Nephron progenitor cell (in vitro differentiated cells): ENCODE data around the gene HHIP.

Source experiments
- DNase-seq: peaks from one replicate; pipeline ENCODE4 v3.0.0; 2021
- H3K27ac Mint-ChIP-seq: 2 replicates; pipeline ENCODE4 v1.8.0; 2021; ENCODE audit warnings: mild to moderate bottlenecking, moderate library complexity, mixed read lengths
- H3K27me3 Mint-ChIP-seq: 2 replicates; pipeline ENCODE4 v1.8.0; 2021; ENCODE audit warnings: mild to moderate bottlenecking, low read depth, mixed read lengths; ENCODE audit not compliant: poor library complexity
- H3K36me3 Mint-ChIP-seq: 2 replicates; pipeline ENCODE4 v1.8.0; 2021; ENCODE audit warnings: low read depth, mixed read lengths
- H3K4me1 Mint-ChIP-seq: 2 replicates; pipeline ENCODE4 v1.8.0; 2021; ENCODE audit warnings: mixed read lengths
- H3K4me3 Mint-ChIP-seq: 2 replicates; pipeline ENCODE4 v1.8.0; 2021; ENCODE audit warnings: mild to moderate bottlenecking, moderate library complexity, mixed read lengths
- H3K9me3 Mint-ChIP-seq: 2 replicates; pipeline ENCODE4 v1.8.0; 2021; ENCODE audit warnings: mild to moderate bottlenecking, moderate library complexity, mixed read lengths
- TF ChIP-seq, protein P1 (sequence below): fragments of 200-600 bp; sonication (generic); IDR thresholded peaks from 2 replicates; pipeline ENCODE4 v1.5.0; 2021; ENCODE audit warnings: antibody characterized with exemption

Gene HHIP

DNA sequence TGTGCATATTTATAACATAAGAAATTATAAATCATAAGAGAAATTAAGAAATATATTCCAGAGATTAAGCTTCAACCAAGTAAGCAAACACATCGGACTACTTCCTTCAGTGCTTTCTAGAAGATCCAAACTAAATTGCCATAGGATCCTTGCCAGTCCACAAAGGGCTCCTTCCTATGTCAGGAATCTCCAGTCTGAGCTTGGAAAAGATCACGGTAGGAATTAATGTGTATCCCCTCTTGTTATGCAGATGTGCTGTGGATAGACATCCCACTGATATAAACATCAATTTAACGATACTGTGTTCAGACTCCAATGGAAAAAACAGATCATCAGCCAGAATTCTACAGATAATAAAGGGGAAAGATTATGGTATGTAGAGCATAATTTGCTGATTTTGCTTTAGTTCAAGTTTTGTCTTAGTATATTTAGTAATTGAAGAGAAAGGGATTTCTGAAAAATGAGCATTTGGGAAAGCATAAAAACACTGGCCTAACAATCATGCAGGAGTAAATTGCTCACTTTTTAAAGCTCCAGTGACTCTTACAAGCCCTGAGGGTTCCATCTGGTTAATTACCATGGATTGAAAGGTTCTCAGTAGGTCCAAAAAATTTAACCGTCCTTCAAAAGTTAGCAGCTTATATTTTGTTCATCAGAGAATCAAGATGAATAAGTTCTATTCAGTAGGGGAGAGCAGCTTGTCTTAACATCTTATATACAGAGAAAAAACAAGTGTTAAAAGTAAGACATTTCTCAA, 65.9 kb downstream of the HHIP start:
- Mint-ChIP-seq H3K36me3 (no peaks in the 10 kb centered on the region), H3K27me3 (no peaks in the 10 kb centered on the region), H3K9me3 (no peaks in the 10 kb centered on the region), H3K4me1 (peaks cover 9% of the 10 kb centered on the region), H3K27ac (no peak overlapping the region), H3K4me3 (no peak overlapping the region)
- DNase-seq = no peak
- TF ChIP-seq, protein P1, sequence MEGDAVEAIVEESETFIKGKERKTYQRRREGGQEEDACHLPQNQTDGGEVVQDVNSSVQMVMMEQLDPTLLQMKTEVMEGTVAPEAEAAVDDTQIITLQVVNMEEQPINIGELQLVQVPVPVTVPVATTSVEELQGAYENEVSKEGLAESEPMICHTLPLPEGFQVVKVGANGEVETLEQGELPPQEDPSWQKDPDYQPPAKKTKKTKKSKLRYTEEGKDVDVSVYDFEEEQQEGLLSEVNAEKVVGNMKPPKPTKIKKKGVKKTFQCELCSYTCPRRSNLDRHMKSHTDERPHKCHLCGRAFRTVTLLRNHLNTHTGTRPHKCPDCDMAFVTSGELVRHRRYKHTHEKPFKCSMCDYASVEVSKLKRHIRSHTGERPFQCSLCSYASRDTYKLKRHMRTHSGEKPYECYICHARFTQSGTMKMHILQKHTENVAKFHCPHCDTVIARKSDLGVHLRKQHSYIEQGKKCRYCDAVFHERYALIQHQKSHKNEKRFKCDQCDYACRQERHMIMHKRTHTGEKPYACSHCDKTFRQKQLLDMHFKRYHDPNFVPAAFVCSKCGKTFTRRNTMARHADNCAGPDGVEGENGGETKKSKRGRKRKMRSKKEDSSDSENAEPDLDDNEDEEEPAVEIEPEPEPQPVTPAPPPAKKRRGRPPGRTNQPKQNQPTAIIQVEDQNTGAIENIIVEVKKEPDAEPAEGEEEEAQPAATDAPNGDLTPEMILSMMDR = no peak

DNA sequence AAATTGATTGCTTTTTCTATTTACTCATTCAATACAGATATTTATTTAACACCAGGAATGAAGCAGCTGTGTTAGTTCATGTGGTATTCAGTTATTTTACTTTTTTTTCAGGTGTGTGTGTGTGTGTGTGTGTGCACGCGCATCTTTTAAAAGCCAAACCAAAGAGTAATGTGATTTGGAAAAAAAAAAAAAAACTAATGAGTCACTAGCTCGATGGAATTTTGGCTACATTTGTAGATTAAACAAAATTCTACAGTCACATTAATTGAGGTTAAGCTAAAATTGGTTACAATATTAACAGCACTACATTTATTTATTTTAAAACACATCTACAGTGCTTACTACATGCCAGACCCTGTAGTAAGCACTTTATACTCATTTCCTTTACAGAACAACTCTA, 66.8 kb downstream of the HHIP start:
- H3K27ac Mint-ChIP-seq = no peak overlapping the region

GRCh38 chr4:144714166-144714565, 68.2 kb downstream of the HHIP start:
- H3K27me3 Mint-ChIP-seq = no peaks in the 10 kb centered on the region
- H3K27ac Mint-ChIP-seq = no peak overlapping the region
- H3K4me1 Mint-ChIP-seq = peaks cover 8% of the 10 kb centered on the region
- peaks cover 5% of the 10 kb centered on the region for H3K9me3 Mint-ChIP-seq
- no peak for DNase-seq
- H3K4me3 Mint-ChIP-seq = no peak overlapping the region
- TF ChIP-seq, protein P1 = no peak
- H3K36me3 Mint-ChIP-seq = no peaks in the 10 kb centered on the region

More for the DNA sequence above, 66.8 kb downstream of the HHIP start:
- Mint-ChIP-seq H3K9me3 (peaks cover under 1% of the 10 kb centered on the region), H3K4me3 (no peak overlapping the region), H3K36me3 (no peaks in the 10 kb centered on the region), H3K27me3 (no peaks in the 10 kb centered on the region), H3K4me1 (peaks cover 9% of the 10 kb centered on the region)
- no peak for DNase-seq
- TF ChIP-seq, protein P1 = no peak

DNA sequence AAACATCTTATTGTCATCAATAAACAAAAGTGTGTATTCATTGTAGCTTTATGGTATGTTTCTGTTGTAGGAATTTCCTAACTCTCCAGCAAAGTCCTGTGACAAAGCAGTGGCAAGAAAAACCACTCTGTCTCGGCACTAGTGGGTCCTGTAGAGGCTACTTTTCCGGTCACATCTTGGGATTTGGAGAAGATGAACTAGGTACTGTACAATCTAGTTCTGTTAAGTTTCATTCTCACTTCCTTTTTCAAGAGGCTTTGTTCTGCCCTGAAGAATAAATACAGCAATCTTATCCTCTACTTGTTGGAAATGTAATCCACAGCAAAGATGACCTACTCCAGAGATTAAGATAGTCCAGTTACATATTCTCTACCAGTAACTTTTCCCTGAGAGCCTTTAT, 69.3 kb downstream of the HHIP start:
- H3K4me3 Mint-ChIP-seq = no peak overlapping the region
- no peaks in the 10 kb centered on the region for H3K27me3 Mint-ChIP-seq
- no peak for DNase-seq
- peaks cover 11% of the 10 kb centered on the region for H3K4me1 Mint-ChIP-seq
- TF ChIP-seq, protein P1 = no peak
- no peaks in the 10 kb centered on the region for H3K36me3 Mint-ChIP-seq
- peaks cover 5% of the 10 kb centered on the region for H3K9me3 Mint-ChIP-seq
- no peak overlapping the region for H3K27ac Mint-ChIP-seq

DNA sequence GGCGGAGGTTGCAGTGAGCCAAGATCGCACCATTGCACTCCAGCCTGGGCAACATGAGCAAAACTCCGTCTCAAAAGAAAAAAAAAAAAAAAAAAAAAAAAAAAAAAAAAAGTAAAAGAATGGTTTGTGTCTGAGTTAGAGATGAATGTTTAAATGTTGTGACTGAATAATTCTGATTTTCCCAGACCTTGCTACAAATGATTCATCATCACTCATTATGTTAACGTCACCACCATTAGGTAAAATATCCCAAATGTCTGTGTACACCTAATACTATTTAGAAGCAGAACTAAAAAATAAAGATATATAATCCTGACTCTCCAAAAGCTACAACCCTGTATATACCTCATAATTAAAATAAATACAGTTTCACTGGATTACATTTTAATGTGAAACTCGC, 70.8 kb downstream of the HHIP start:
- DNase-seq = no peak
- peaks cover 21% of the 10 kb centered on the region for H3K4me1 Mint-ChIP-seq
- TF ChIP-seq, protein P1 = no peak
- peaks cover 5% of the 10 kb centered on the region for H3K9me3 Mint-ChIP-seq
- H3K27ac Mint-ChIP-seq = no peak overlapping the region
- H3K4me3 Mint-ChIP-seq = no peak overlapping the region
- no peaks in the 10 kb centered on the region for H3K36me3 Mint-ChIP-seq
- no peaks in the 10 kb centered on the region for H3K27me3 Mint-ChIP-seq

GRCh38 chr4:144718958-144719512, 73.1 kb downstream of the HHIP start:
- TF ChIP-seq, protein P1 = no peak
- no peak overlapping the region for H3K4me3 Mint-ChIP-seq
- peaks cover 5% of the 10 kb centered on the region for H3K9me3 Mint-ChIP-seq
- H3K27me3 Mint-ChIP-seq = no peaks in the 10 kb centered on the region
- H3K27ac Mint-ChIP-seq = no peak overlapping the region
- H3K36me3 Mint-ChIP-seq = no peaks in the 10 kb centered on the region
- H3K4me1 Mint-ChIP-seq = peaks cover 30% of the 10 kb centered on the region
- DNase-seq = no peak
